Measurements from ENCODE around the gene TRAPPC8.
"Not testable (repeated sequence)": the region's sequence is repeated elsewhere in the genome, so short reads cannot be mapped to it uniquely, and the experiment has no call there.

TRAPPC8 gene

GRCh38 chr18:31931163-31931885, 11.6 kb downstream of the TRAPPC8 start:
- in situ Hi-C loops (cut with HindIII; ENCODE audit: low sequenced_read_pairs): no loop called here
- no peak overlapping the region for H3K4me3 ChIP-seq (ENCODE audit: low read depth, low read length)
- TF ChIP-seq CTCF (IDR thresholded peaks at IDR 0.05; ENCODE audit: low read depth, low read length, missing control alignments): no peak
- DNase-seq (ENCODE audit: low read depth): no peak

GRCh38 chr18:31929273-31929672, 13.7 kb downstream of the TRAPPC8 start:
- no peak for TF ChIP-seq CTCF (IDR thresholded peaks at IDR 0.05; ENCODE audit: low read depth, low read length, missing control alignments)
- in situ Hi-C loops (cut with HindIII; ENCODE audit: low sequenced_read_pairs): no loop called here
- no peak for DNase-seq (ENCODE audit: low read depth)
- no peak overlapping the region for H3K4me3 ChIP-seq (ENCODE audit: low read depth, low read length)

DNA sequence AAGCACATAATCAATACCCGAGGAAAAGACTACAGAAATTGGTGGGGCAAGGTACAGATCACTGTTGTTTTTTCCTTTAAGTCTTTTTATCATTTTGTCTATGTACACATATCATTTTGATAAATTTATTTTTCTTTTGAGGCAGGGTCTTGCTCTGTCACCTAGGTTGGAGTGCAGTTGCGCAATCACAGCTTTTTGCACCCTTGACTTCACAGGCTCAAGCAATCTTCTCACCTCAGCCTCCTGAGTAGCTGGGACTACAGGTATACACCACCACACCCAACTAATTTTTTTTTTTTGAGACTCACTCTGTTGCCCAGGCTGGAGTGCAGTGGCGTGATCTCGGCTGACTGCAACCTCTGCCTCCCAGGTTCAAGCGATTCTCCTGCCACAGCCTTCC, 15.9 kb downstream of the TRAPPC8 start:
- not testable (repeated sequence) for DNase-seq (ENCODE audit: low read depth); H3K4me3 ChIP-seq (ENCODE audit: low read depth, low read length)

GRCh38 chr18:31920277-31920676, 22.7 kb downstream of the TRAPPC8 start:
- in situ Hi-C loops (cut with HindIII; ENCODE audit: low sequenced_read_pairs): no loop called here

More for the DNA sequence above, 15.9 kb downstream of the TRAPPC8 start:
- in situ Hi-C loops (cut with HindIII; ENCODE audit: low sequenced_read_pairs): not testable (repeated sequence)

DNA sequence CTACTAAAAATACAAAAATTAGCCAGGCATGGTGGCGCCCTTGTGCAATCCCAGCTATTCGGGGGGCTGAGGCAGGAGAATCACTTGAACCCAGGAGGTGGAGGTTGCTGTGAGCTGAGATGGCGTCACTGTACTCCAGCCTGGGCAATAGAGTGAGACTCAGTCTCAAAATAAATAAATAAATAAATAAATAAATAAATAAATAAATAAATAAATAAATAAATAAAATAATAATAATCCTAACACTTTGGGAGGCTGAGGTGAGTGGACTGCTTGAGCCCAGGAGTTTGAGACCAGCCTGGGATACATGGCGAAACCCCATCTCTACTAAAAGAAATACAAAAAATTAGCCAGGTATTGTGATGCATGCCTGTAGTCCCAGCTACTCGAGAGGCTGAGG, 23.6 kb downstream of the TRAPPC8 start:
- H3K4me3 ChIP-seq (ENCODE audit: low read depth, low read length); in situ Hi-C loops (cut with HindIII; ENCODE audit: low sequenced_read_pairs); DNase-seq (ENCODE audit: low read depth): not testable (repeated sequence)

More at GRCh38 chr18:31920277-31920676, 22.7 kb downstream of the TRAPPC8 start:
- TF ChIP-seq CTCF (IDR thresholded peaks at IDR 0.05; ENCODE audit: low read depth, low read length, missing control alignments): no peak
- H3K4me3 ChIP-seq (ENCODE audit: low read depth, low read length): no peak overlapping the region
- DNase-seq (ENCODE audit: low read depth): no peak

DNA sequence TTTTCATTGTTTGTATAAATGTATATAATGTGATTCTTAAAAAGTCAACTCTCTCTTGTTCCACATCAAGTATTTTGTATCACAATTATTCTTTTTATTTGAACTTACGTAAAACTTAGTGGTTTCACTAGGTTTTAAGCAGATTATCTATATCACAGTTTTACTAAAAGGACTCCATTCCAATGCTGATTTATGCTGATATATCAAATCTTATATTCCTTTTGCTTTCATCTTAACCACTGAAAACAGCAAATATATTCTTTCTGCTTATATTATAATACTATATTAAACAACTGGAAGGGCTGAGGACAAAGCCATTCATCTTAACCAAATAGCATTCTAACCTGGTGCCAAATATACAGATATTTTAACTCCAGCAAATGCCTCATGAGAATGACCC, 24.2 kb downstream of the TRAPPC8 start:
- TF ChIP-seq CTCF (IDR thresholded peaks at IDR 0.05; ENCODE audit: low read depth, low read length, missing control alignments): no peak
- in situ Hi-C loops (cut with HindIII; ENCODE audit: low sequenced_read_pairs): no loop called here
- no peak for DNase-seq (ENCODE audit: low read depth)
- H3K4me3 ChIP-seq (ENCODE audit: low read depth, low read length): no peak overlapping the region

DNA sequence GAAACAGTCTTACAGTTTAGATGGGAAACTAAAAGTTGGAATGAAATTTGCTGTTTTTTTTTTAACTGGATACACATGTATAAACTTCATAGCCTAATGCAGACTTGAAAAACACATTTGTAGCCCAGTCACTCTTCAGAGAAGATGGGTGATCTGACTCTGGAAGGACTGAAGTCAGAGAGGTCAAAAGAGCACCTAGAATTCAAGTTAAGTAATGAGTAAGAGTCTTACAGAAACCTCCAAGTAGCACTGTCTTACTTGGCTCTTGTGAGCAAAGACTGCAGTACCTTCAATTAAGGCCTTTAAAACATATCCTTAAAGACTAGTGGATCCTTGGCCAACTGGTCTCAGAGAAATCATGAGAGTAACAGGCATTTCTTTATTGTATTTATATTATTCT, 41.9 kb downstream of the TRAPPC8 start:
- in situ Hi-C loops (cut with HindIII; ENCODE audit: low sequenced_read_pairs): no loop called here
- no peak for TF ChIP-seq CTCF (IDR thresholded peaks at IDR 0.05; ENCODE audit: low read depth, low read length, missing control alignments)
- no peak overlapping the region for H3K4me3 ChIP-seq (ENCODE audit: low read depth, low read length)
- DNase-seq (ENCODE audit: low read depth): no peak

DNA sequence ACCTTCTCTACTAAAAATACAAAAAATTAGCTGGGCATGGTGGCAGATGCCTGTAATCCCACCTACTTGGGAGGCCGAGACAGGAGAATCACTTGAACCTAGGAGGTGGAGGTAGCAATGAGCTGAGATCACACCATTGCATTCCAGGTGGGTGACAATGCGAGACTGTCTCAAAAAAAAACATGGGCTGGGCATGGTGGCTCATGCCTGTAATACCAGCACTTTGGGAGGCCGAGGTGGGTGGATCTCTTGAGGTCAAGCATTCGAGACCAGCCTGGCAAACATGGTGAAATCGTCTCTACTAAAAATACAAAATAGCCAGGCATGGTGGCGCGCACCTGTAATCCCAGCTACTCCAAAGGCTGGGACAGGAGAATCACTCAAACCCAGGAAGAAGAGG, 43.2 kb downstream of the TRAPPC8 start:
- in situ Hi-C loops (cut with HindIII; ENCODE audit: low sequenced_read_pairs); H3K4me3 ChIP-seq (ENCODE audit: low read depth, low read length): not testable (repeated sequence)

More for the DNA sequence above, 43.2 kb downstream of the TRAPPC8 start:
- not testable (repeated sequence) for DNase-seq (ENCODE audit: low read depth)
